ENCODE results near the gene PPM1E. TPM values are rescaled to one million over a fixed set of nuclear protein-coding genes. Genes with fewer than 3 reads are reported as not detected.

PPM1E gene
- total RNA-seq, 4 donors from 2014 or later, result under 0.01 to 0.23 TPM; not detected in 2

DNA sequence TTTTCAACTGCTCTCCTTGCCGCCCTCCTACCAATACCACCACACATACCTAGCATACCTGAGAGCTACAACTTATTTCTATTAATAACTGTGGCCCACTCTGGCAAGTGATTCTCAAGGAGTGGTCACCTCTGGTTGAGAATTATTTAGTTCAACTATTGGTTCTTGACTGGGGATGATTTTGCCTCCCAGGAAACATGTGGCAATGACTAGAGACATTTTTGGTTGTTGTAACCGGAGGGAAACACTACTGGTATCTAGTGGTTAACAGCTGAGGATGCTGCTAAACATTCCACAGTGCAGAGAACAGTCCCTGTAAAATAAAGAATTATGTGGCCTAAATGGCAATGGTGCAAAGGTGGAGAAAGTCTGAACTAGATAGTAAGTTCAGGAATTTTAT is 254.4 kb downstream of the PPM1E start:
- no peaks in the 10 kb centered on the region for H3K4me1 ChIP-seq
- intact Hi-C loops (cut with DNase I), result no loop called here
- no peak overlapping the region for H3K27ac ChIP-seq
- 86 to 96% methylated on average over 2 of the region's 2 CpGs for WGBS, 2 donors
- no peak for DNase-seq
- H3K36me3 ChIP-seq, result peaks cover 0 to 88% (median 9%) of the 10 kb centered on the region in 3 donors
- no peaks in the 10 kb centered on the region for H3K9me3 ChIP-seq
- H3K27me3 ChIP-seq, result no peaks in the 10 kb centered on the region
- H3K4me3 ChIP-seq, result no peak overlapping the region
- TF ChIP-seq POLR2A (IDR thresholded peaks at IDR 0.05), result no peak
- no peak for TF ChIP-seq CTCF (IDR thresholded peaks at IDR 0.05)

DNA sequence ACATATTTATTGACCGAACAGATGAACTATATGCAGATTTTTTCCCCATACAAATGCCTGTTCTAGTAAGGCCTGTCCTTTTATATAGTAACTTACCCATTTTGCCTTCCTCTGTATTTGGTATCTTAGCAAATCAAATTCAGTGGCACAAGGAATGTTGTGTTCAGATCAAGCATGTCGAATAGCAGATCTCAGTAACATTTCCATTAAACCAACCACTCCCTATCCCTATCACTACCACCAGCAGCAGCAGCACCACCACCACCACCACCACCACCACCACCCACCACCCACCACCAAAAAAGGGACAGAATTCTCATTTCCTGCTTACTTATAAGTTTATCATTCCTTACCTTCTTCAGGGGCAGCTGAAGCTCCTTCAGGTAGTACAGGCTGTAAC is 256.3 kb downstream of the PPM1E start:
- no peaks in the 10 kb centered on the region for H3K27me3 ChIP-seq
- WGBS, 2 donors, result 98 to 99% methylated on average over 2 of the region's 2 CpGs
- H3K27ac ChIP-seq, result no peak overlapping the region
- DNase-seq, result no peak
- H3K36me3 ChIP-seq, result peaks cover 0 to 94% (median 9%) of the 10 kb centered on the region in 3 donors
- TF ChIP-seq POLR2A (IDR thresholded peaks at IDR 0.05) (no peak), CTCF (IDR thresholded peaks at IDR 0.05) (no peak)
- no peaks in the 10 kb centered on the region for H3K9me3 ChIP-seq
- intact Hi-C loops (cut with DNase I), result no loop called here
- no peak overlapping the region for H3K4me3 ChIP-seq
- H3K4me1 ChIP-seq, result no peaks in the 10 kb centered on the region

DNA sequence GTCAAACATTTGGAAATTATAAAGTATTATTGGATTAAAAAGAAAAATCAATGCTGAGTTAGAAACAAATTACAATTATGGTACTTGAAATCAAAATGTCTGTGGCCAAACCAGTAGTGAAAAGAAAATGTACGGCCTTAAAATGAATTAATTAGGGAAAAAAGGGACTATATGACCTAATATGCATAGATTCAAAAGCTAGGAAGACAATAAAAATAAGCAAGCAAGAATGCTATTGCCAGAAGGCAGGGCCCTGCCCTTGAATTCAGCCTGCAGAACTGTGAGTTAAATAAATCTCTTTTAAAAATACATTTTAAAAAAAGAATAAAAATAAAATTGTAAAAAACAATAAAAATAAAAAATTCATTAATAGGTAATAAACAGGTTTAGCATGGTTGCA is 262.4 kb downstream of the PPM1E start:
- H3K36me3 ChIP-seq, result peaks cover 0 to 48% (median 0%) of the 10 kb centered on the region in 3 donors
- no peaks in the 10 kb centered on the region for H3K4me1 ChIP-seq
- no peak overlapping the region for H3K4me3 ChIP-seq
- 50 to 77% methylated on average over 1 of the region's 1 CpG for WGBS, 2 donors
- TF ChIP-seq POLR2A (IDR thresholded peaks at IDR 0.05) (no peak), CTCF (IDR thresholded peaks at IDR 0.05) (no peak)
- intact Hi-C loops (cut with DNase I), result no loop called here
- no peaks in the 10 kb centered on the region for H3K27me3 ChIP-seq
- H3K9me3 ChIP-seq, result no peaks in the 10 kb centered on the region
- no peak overlapping the region for H3K27ac ChIP-seq
- DNase-seq, result no peak

- Histone ChIP-seq H3K27ac (no peak overlapping the region), H3K4me3 (no peak overlapping the region), H3K36me3 (peaks cover 0 to 40% (median 0%) of the 10 kb centered on the region in 3 donors), H3K4me1 (no peaks in the 10 kb centered on the region), H3K9me3 (no peaks in the 10 kb centered on the region), H3K27me3 (no peaks in the 10 kb centered on the region)
- WGBS, 2 donors, result 88 to 91% methylated on average over 2 of the region's 2 CpGs
- no peak for DNase-seq
- intact Hi-C loops (cut with DNase I), result no loop called here
- no peak for TF ChIP-seq CTCF (IDR thresholded peaks at IDR 0.05)
- TF ChIP-seq POLR2A (IDR thresholded peaks at IDR 0.05), result no peak
Observed at GRCh38 chr17:59024916-59025315, 269.3 kb downstream of the PPM1E start.

DNA sequence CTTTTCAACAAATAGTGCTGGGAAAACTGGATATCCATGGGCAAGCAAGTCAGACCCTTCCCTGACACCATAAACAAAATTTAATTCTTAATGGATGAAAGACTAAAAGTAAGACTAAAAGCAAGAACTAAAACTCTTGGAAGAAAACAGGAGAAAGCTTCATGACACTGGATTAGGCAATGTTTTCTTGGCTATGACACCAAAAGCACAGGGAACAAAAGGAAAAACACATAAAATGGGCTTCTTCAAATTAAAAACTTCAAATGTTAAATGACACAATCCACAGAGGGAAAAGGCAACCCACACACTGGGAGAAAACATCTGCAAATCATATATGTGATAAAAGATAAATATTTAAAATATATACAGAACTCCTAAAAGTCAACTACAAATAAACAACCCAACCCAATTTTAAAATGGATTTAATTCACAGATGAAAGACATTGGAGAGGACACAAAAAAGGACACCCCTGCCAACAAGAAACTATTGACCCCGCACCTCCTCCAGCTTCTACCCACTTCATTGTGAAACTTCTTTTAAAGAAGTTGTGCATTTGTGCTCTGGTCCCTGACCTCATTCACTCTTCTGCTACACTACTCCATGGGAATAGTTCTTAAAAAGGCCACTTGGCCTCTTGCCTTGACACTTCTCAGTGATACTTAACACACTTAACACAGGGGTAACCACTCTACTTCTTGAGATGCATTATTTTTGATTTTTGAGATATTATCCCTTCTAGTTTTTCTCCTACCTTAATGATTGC is 270.7 kb downstream of the PPM1E start:
- H3K27me3 ChIP-seq, result no peaks in the 10 kb centered on the region
- no peaks in the 10 kb centered on the region for H3K9me3 ChIP-seq
- no peak overlapping the region for H3K27ac ChIP-seq
- H3K4me1 ChIP-seq, result no peaks in the 10 kb centered on the region
- H3K36me3 ChIP-seq, result peaks cover 0 to 44% (median 0%) of the 10 kb centered on the region in 3 donors
- WGBS, 2 donors, result 69 to 89% methylated on average over 1 of the region's 1 CpG
- no peak overlapping the region for H3K4me3 ChIP-seq
- no peak for DNase-seq
- intact Hi-C loops (cut with DNase I), result no loop called here
- TF ChIP-seq POLR2A (IDR thresholded peaks at IDR 0.05), result no peak

Measured in esophagus squamous epithelium (tissue), 5 donors.